ENCODE measurements around the gene PLD1. TPM values are rescaled to one million over a fixed set of nuclear protein-coding genes. Genes with fewer than 3 reads are reported as not detected.

The PLD1 gene
- total and polyA plus RNA-seq, 10 of the 15 experiments (the other 5 are each of a cell fraction or from before 2014, with no cell fraction given): 2.9 to 108 (median 3.6) TPM

DNA sequence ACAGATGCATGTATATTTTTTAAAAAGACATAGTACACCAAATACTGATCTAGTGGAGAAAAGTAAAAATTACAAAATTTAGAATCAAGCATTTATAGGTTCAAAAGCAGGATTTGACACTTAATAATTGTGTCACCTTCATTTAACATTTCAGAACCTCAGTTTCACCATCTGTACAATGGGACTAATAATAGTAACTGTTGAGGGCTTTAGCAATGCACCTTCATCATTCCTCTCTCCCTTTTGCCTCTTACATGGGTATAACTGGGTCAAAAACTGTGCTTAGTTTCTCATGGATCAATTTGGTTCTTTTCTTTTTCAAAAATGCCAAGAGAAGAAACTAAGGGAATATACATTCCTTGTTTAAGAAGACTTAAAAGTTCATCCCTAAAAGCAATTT, 27.4 kb upstream of the PLD1 start:
- Histone ChIP-seq H3K27ac (ENCODE audit: control insufficient read depth, insufficient read depth) (no peak overlapping the region), H3K4me2 (ENCODE audit: control insufficient read depth, insufficient read depth) (no peak overlapping the region), H3K36me3 (ENCODE audit: control insufficient read depth in 2 of 2, insufficient read depth in 2 of 2, low read length in 1 of 2) (no peaks in the 10 kb centered on the region), H3K4me1 (ENCODE audit: control insufficient read depth, insufficient read depth, low read length) (0 out of 2 replicates have a peak, but pooled peaks cover 3% of the 10 kb centered on the region), H3K4me3 (no peak overlapping the region), H3K9me3 (replicated peaks; ENCODE audit: control insufficient read depth, insufficient read depth, low read length) (no peaks in the 10 kb centered on the region), H3K9ac (ENCODE audit: control insufficient read depth, insufficient read depth, low read length) (no peak overlapping the region), H4K20me1 (ENCODE audit: control insufficient read depth, insufficient read depth) (no peaks in the 10 kb centered on the region), H2AFZ (ENCODE audit: control insufficient read depth, low read depth, low read length) (no peak overlapping the region), H3K79me2 (ENCODE audit: control insufficient read depth, insufficient read depth, low read length) (no peaks in the 10 kb centered on the region), H3K27me3 (replicated peaks in 1 of 2; ENCODE audit: control insufficient read depth in 2 of 2, insufficient read depth in 2 of 2, low read length in 1 of 2) (no peaks in the 10 kb centered on the region; a peak in 1 of 4 replicates)
- intact Hi-C loops (cut with micrococcal nuclease; ENCODE audit: unreplicated experiment): loop anchor here (10.0 kb wide), 2 partner anchors 653 to 793 kb away; no protein-coding TSS in a partner anchor
- ATAC-seq: no peak
- ChIA-PET POLR2A (interaction anchor here (0.6 kb wide), 1 partner anchor 16 kb away, joined by 6 read pairs; no protein-coding TSS in a partner anchor), CTCF (interaction anchor here (0.8 to 11.8 kb wide), 8 partner anchors 8 to 876 kb away, joined by 3 to 274 read pairs (median 5); no protein-coding TSS in a partner anchor), SMC1A (ENCODE audit: uncharacterized antibody, unreplicated experiment) (interaction anchor here (0.6 to 3.7 kb wide), 10 partner anchors 9 to 504 kb away, joined by 3 to 23 read pairs (median 3); no protein-coding TSS in a partner anchor), RAD21 (ENCODE audit: unreplicated experiment) (interaction anchor here (3.0 to 13.1 kb wide), 4 partner anchors 8 to 504 kb away, joined by 11 to 333 read pairs (median 20); no protein-coding TSS in a partner anchor)
- FAIRE-seq: no peak
- BruUV-seq (replicated peaks): no TSS peak
- in situ Hi-C loops (cut with MboI): loop anchor here (5.0 kb wide), 1 partner anchor 190 kb away; no protein-coding TSS in a partner anchor
- no peak for DNase-seq (ENCODE audit: low read depth, low spot score)
- TF ChIP-seq DPF2 (IDR thresholded peaks at IDR 0.05) (no peak), IKZF1 (conservative IDR thresholded peaks at IDR 0.05) (no peak), ZNF384 (IDR thresholded peaks at IDR 0.05; ENCODE audit: borderline replicate concordance, low read depth, low read length) (no peak), BRCA1 (IDR thresholded peaks at IDR 0.05; ENCODE audit: low read depth, low read length) (no peak), ASH2L (IDR thresholded peaks at IDR 0.05; ENCODE audit: borderline replicate concordance, low read depth) (no peak), EGR1 (IDR thresholded peaks at IDR 0.05; ENCODE audit: borderline replicate concordance in 1 of 2, low read depth in 2 of 2, low read length in 2 of 2) (no peak), CREB1 (IDR thresholded peaks at IDR 0.05; ENCODE audit: low read depth) (no peak), CBFB (IDR thresholded peaks at IDR 0.05; ENCODE audit: low read depth) (no peak), BMI1 (IDR thresholded peaks at IDR 0.05; ENCODE audit: borderline replicate concordance) (no peak), TAF1 (IDR thresholded peaks at IDR 0.05; ENCODE audit: borderline replicate concordance, low read depth, low read length) (no peak), ATF7 (IDR thresholded peaks at IDR 0.05; ENCODE audit: low read depth) (no peak)
- TF ChIP-seq, protein P1, sequence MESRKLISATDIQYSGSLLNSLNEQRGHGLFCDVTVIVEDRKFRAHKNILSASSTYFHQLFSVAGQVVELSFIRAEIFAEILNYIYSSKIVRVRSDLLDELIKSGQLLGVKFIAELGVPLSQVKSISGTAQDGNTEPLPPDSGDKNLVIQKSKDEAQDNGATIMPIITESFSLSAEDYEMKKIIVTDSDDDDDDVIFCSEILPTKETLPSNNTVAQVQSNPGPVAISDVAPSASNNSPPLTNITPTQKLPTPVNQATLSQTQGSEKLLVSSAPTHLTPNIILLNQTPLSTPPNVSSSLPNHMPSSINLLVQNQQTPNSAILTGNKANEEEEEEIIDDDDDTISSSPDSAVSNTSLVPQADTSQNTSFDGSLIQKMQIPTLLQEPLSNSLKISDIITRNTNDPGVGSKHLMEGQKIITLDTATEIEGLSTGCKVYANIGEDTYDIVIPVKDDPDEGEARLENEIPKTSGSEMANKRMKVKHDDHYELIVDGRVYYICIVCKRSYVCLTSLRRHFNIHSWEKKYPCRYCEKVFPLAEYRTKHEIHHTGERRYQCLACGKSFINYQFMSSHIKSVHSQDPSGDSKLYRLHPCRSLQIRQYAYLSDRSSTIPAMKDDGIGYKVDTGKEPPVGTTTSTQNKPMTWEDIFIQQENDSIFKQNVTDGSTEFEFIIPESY (IDR thresholded peaks at IDR 0.05): no peak
- TF ChIP-seq, protein P2, sequence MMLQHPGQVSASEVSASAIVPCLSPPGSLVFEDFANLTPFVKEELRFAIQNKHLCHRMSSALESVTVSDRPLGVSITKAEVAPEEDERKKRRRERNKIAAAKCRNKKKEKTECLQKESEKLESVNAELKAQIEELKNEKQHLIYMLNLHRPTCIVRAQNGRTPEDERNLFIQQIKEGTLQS (IDR thresholded peaks at IDR 0.05; ENCODE audit: borderline replicate concordance, extremely low read depth, low read depth, low read length): no peak
- TF ChIP-seq, protein P3, sequence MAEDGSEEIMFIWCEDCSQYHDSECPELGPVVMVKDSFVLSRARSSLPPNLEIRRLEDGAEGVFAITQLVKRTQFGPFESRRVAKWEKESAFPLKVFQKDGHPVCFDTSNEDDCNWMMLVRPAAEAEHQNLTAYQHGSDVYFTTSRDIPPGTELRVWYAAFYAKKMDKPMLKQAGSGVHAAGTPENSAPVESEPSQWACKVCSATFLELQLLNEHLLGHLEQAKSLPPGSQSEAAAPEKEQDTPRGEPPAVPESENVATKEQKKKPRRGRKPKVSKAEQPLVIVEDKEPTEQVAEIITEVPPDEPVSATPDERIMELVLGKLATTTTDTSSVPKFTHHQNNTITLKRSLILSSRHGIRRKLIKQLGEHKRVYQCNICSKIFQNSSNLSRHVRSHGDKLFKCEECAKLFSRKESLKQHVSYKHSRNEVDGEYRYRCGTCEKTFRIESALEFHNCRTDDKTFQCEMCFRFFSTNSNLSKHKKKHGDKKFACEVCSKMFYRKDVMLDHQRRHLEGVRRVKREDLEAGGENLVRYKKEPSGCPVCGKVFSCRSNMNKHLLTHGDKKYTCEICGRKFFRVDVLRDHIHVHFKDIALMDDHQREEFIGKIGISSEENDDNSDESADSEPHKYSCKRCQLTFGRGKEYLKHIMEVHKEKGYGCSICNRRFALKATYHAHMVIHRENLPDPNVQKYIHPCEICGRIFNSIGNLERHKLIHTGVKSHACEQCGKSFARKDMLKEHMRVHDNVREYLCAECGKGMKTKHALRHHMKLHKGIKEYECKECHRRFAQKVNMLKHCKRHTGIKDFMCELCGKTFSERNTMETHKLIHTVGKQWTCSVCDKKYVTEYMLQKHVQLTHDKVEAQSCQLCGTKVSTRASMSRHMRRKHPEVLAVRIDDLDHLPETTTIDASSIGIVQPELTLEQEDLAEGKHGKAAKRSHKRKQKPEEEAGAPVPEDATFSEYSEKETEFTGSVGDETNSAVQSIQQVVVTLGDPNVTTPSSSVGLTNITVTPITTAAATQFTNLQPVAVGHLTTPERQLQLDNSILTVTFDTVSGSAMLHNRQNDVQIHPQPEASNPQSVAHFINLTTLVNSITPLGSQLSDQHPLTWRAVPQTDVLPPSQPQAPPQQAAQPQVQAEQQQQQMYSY (CRISPR knock-in tag; IDR thresholded peaks at IDR 0.05): no peak
- TF ChIP-seq, protein P4, sequence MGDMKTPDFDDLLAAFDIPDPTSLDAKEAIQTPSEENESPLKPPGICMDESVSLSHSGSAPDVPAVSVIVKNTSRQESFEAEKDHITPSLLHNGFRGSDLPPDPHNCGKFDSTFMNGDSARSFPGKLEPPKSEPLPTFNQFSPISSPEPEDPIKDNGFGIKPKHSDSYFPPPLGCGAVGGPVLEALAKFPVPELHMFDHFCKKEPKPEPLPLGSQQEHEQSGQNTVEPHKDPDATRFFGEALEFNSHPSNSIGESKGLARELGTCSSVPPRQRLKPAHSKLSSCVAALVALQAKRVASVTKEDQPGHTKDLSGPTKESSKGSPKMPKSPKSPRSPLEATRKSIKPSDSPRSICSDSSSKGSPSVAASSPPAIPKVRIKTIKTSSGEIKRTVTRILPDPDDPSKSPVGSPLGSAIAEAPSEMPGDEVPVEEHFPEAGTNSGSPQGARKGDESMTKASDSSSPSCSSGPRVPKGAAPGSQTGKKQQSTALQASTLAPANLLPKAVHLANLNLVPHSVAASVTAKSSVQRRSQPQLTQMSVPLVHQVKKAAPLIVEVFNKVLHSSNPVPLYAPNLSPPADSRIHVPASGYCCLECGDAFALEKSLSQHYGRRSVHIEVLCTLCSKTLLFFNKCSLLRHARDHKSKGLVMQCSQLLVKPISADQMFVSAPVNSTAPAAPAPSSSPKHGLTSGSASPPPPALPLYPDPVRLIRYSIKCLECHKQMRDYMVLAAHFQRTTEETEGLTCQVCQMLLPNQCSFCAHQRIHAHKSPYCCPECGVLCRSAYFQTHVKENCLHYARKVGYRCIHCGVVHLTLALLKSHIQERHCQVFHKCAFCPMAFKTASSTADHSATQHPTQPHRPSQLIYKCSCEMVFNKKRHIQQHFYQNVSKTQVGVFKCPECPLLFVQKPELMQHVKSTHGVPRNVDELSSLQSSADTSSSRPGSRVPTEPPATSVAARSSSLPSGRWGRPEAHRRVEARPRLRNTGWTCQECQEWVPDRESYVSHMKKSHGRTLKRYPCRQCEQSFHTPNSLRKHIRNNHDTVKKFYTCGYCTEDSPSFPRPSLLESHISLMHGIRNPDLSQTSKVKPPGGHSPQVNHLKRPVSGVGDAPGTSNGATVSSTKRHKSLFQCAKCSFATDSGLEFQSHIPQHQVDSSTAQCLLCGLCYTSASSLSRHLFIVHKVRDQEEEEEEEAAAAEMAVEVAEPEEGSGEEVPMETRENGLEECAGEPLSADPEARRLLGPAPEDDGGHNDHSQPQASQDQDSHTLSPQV (IDR thresholded peaks at IDR 0.05): no peak

All from GM12878 (cell line).